GM12864 (cell line): ENCODE data around the gene RCN1.

Experiments
- DNase-seq: peaks from one replicate; pipeline ENCODE4 v3.0.0-alpha.2; 2011; ENCODE audit warnings: low read depth
- H3K4me3 ChIP-seq: 2 replicates; pipeline ENCODE4 v1.5.1; 2011; ENCODE audit warnings: mild to moderate bottlenecking, low read depth, low read length, control low read depth
- CTCF ChIP-seq: IDR thresholded peaks from 2 replicates; pipeline ENCODE4 v1.5.1; 2011; ENCODE audit warnings: low read depth, mild to moderate bottlenecking, moderate library complexity, low read length, control low read depth, inconsistent platforms; ENCODE audit errors: missing control alignments

Gene RCN1

GRCh38 chr11:32109592-32109991 lies 18.7 kb downstream of the RCN1 start:
- TF ChIP-seq CTCF: no peak
- no peak overlapping the region for H3K4me3 ChIP-seq
- DNase-seq: no peak

- H3K4me3 ChIP-seq: no peak overlapping the region
- no peak for DNase-seq
- no peak for TF ChIP-seq CTCF
These were observed 19.9 kb downstream of the RCN1 start for GRCh38 chr11:32110795-32111194.

- H3K4me3 ChIP-seq: no peak overlapping the region
- TF ChIP-seq CTCF: no peak
- DNase-seq: no peak
These were observed 22.5 kb downstream of the RCN1 start for GRCh38 chr11:32113200-32113919.

GRCh38 chr11:32113920-32114203 lies 23.0 kb downstream of the RCN1 start:
- no peak for TF ChIP-seq CTCF
- DNase-seq: no peak
- H3K4me3 ChIP-seq: no peak overlapping the region

GRCh38 chr11:32115446-32115845 lies 24.6 kb downstream of the RCN1 start:
- H3K4me3 ChIP-seq: no peak overlapping the region
- DNase-seq: no peak
- TF ChIP-seq CTCF: no peak

- no peak for TF ChIP-seq CTCF
- no peak for DNase-seq
- no peak overlapping the region for H3K4me3 ChIP-seq
These were observed 25.8 kb downstream of the RCN1 start for GRCh38 chr11:32116668-32117067.
